GM19324 (cell line): ENCODE measurements around the gene PLGRKT.
"Not testable (repeated sequence)": the region's sequence is repeated elsewhere in the genome, so short reads cannot be mapped to it uniquely, and the experiment has no call there.

Experiments
- ATAC-seq: cut with Tn5 transposase; IDR thresholded peaks from one replicate; pipeline ENCODE4 v1.9.1; 2021; ENCODE audit warnings: mild to moderate bottlenecking, moderate library complexity; ENCODE audit not compliant: unreplicated experiment, low FRiP score

The PLGRKT gene, protein sequence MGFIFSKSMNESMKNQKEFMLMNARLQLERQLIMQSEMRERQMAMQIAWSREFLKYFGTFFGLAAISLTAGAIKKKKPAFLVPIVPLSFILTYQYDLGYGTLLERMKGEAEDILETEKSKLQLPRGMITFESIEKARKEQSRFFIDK

GRCh38 chr9:5437254-5438216, at the start of gene PLGRKT:
PLGRKT (minus strand) TSS chr9:5437925; CDS start chr9:5431977, 5,948 bp downstream.
- ATAC-seq = peak; percentile 92

DNA sequence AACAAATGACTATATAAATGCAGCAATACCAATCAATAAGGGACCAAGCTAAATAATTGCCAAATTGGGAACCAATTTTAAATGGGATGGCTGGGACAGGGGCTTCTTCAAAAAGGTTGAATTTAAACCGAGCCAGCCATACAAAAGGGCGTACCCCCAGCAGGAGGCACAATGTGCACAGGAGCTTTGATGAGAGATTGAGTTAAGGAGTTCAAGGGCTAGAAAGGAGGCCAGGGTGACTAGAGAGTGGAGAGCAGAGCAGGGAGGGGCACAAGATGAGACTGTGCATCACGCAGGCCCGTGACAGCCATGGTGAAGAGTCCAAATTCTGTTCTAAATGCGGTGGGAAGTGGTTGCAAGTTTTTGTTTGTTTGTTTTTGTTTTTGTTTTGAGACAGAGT, 49.3 kb upstream of the PLGRKT start:
- ATAC-seq = no peak

- ATAC-seq = no peak
Observed at GRCh38 chr9:5485378-5486085, 47.8 kb upstream of the PLGRKT start.

GRCh38 chr9:5483306-5483705, 45.6 kb upstream of the PLGRKT start:
- no peak for ATAC-seq

DNA sequence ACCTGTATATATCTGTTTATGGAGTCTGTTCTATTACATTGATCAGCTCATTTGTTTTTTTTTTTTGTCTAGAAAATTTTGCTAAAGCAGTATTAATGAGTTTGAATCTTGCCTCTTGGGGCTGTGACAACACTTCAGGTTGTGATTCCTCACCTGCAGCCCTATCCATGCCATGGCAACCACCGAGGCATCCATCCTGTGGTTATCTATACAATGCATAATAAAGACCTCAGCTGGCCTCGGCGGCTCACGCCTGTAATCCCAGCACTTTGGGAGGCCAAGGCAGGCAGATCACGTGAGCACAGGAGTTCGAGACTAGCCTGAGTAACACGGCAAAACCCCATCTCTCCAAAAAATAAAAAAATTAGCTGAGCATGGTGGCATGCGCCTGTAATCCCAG, 44.5 kb upstream of the PLGRKT start:
- ATAC-seq = no peak

DNA sequence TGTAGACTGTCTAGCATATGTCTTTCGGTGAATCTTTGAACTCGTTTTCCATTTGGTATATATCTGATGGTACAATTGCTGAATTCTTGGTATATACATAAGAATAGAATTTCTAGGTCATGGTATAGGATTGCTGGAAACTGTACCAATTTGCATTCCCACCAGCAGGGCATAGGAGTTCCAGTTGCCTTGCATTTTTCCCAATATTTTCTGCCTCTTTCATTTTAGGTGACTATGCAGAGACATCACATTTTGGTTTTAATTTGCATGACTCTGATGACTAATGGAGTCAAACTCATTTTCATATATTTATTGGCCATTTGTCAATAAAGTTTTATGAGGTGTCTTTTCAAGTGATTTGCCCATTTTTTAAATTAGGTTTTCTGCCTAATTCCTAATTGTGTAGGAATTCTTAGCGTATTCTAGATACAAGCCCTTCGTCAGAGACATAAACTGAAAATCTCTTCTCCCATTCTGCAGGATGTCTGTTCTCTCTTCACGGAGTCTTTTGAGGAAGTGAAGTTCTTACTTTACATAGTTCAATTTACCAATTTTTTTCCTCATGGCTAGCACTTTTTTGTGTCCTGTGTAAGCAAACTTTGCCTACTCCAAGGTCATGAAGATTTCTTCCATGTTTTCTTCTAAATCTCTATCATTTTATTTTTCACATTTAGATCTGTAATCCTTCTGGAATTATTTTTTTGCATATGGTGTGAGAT, 43.8 kb upstream of the PLGRKT start:
- ATAC-seq = no peak

- no peak for ATAC-seq
Observed at GRCh38 chr9:5480919-5481318, 43.2 kb upstream of the PLGRKT start.

DNA sequence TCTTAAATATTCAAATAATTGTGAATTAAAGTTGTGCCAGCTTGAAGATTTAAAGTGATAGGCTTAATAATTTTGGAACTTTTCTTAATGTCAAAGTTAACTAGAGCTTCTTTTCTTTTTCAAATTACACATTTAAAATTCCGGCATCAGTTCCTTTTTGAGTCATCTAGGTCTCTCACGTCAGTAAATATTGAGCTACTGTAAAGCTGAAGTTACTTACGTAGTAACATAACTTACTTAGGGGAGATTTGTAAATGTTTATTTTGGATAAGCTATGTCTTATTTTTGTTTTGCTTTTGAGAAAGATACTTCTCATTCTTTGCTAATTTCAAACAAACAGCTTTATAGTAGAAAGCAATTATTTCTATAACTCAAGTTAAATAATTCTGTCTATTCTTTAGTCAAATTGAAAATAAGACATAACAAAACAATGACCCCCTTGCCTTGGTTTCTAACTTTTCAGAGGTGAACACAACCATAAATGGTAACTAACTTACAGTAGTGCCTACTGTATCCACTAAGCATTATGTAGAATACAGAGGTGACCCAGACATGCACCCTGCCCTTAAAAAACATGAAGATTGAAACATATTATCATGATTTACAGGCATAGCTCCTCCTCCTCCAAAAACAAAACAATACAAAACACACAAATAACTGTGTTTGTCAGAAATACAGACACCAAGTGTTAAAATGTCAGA, 42.4 kb upstream of the PLGRKT start:
- ATAC-seq = no peak

DNA sequence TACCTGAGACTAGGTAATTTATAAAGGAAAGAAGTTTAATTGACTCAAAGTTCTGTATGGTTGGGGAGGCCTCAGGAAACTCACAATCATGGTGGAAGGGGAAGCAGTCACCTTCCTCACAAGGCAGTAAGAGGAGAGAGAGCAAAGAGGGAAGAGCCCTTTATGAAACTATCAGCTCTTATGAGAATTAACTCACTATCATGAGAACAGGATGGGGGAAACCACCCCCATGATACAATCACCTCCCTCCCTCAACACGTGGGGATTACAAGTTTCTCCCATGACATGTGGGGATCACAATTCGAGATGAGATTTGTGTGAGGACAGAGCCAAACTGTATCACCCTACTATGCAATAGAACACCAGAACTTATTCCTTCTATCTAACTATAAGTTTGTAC, 40.5 kb upstream of the PLGRKT start:
- ATAC-seq = no peak

DNA sequence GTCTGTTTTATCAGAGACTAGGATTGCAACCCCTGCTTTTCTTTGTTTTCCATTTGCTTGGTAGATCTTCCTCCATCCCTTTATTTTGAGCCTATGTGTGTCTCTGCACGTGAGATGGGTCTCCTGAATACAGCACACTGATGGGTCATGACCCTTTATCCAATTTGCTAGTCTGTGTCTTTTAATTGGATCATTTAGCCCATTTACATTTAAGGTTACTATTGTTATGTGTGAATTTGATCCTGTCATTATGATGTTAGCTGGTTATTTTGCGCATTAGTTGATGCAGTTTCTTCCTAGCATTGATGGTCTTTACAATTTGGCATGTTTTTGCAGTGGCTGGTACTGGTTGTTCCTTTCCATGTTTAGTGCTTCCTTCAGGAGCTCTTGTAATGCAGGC, 37.9 kb upstream of the PLGRKT start:
- ATAC-seq = not testable (repeated sequence)

DNA sequence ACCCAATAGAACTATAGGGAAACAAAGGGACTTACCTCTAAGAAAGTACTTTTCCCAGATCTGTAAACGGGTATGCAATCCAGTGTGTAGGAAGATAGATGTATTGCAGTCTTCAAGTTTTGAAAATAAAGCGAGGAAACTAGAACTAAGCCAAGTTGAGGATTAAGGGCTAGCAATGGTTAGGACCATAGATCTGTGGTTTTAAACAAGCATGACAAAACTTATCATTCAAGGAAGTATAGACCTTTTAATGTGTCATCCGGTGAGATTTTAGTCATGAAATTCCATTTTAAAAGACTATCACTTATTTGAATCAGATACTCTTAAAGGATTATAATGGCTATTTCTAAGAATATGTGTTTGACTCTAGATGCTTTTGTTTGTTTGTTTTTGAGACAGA, 33.1 kb upstream of the PLGRKT start:
- ATAC-seq = no peak

GRCh38 chr9:5470122-5470521, 32.4 kb upstream of the PLGRKT start:
- no peak for ATAC-seq

DNA sequence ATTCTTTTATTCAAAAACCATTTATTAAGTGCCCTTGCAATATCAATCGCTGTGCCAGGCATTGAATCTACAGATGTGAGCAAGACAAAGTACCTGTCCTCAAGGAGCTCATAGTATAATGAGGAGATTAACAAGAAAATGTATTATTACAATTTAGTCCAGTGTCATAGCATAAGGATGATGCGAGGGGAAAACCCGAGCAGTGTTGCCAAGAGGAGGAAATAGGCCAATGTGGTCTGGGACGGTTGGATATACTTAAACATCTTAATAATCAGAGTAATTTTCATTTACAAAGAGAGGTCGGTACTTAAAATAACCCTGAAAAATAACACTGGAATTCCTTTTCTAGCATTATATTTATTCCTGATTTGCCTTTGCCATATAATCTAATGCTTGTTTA, 31.1 kb upstream of the PLGRKT start:
- ATAC-seq = no peak

- no peak for ATAC-seq
Observed at GRCh38 chr9:5466766-5467165, 29.0 kb upstream of the PLGRKT start.

DNA sequence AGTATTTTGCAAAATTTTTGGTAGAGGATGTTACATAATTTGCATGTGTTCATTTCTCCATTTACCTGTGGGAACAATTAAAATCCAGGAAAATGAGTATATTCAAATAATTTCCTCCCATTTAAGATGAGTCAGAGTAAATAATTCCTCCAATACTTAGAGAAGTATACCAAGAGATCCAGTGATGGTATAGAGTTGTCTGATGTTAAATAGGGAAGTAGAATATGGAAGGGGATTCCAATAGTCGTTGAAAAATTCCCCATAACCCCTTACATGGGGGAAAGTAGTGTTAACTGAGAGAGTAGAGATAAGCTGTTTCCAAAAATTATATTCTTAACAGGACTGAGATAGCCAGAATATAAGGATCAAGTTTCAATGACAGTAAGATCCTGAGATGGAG, 28.3 kb upstream of the PLGRKT start:
- no peak for ATAC-seq

- not testable (repeated sequence) for ATAC-seq
Observed at GRCh38 chr9:5464831-5465330, 27.2 kb upstream of the PLGRKT start.

GRCh38 chr9:5460157-5460556, 22.4 kb upstream of the PLGRKT start:
- ATAC-seq = no peak

- ATAC-seq = peak; percentile 43
Observed at GRCh38 chr9:5459289-5459829, 21.6 kb upstream of the PLGRKT start.

DNA sequence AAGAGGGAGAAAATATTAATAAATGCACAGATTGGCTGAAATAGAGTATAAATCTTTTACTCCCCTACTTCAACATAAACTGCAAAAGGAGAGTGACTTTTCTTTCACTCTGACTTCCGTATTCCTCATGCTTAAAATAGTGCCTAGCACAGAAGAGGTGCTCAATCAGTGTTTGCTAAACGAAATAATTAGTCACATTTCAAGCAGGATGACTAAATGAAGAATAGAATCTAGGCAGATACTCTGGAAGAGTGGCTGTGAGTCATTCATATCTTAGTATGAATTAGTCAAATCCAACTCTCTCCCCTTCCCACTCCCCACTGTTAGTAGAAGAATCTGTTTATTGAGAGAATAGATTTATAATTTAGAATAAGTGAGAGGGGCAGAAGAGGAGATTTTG, 17.5 kb upstream of the PLGRKT start:
- ATAC-seq = no peak

DNA sequence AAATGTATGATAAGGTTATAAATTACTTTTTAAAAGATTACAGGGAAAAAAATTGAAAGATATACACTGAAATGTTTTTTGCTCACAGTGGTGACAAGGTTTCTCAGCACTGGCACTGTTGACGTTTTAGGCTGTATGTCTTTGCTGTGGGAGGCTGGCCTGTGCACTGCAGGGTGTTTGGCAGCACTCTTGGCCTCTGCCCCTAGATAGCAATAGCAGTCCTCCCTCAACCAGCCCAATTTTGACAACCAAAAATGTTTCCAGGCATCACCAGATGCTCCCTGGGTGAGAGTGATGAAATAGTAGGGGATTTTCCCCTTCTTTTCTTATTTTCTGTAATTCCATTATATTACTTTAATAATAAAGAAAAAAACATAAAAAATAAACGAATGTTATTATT, 15.9 kb upstream of the PLGRKT start:
- no peak for ATAC-seq
